HCEC 1CT (cell line): Measurements from ENCODE around the gene SHH.

Experiments
- DNase-seq: peaks from one replicate; pipeline ENCODE4 v3.0.0-alpha.2; 2017

SHH gene

DNA sequence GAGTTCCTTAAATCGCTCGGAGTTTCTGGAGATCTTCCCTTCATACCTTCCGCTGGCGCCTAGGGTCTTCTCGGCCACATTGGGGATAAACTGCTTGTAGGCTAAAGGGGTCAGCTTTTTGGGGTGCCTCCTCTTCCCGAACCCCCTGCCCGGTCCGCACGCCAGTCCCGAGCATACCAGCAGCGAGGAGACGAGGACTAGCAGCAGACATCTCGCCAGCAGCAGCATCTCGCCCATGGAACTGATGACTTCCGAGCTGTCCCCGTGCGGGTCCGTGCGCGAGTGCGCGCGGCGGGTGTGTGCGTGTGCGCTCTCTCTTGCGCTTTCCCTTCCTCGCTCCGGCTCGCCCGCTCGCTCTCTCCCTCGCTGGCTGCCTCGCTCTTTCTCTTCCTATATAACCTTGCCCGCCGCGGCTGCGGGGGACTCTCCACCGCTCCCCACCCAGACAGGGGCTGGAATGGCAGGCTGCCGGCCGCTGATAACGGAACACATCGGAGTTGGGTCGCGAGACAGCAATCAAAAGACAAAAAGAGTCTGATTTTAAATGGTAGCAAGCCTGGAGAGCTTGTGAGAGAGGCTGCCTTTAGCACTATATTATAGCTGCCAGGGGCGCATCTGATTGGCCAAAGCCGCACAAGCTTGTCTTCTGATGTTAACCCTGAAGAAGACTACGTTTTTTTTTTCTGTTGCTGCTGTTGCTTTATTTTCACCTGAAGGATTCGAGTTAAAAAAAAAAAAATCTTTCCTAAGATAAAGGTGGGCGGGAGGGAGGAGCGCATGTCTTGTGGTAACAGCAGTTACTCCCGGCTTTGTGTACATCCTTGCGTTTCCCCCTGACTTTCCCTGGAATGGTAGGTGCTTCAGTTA, at the start of gene SHH:
Gene SHH, minus strand, starts transcription at position 569 of the 867 bp plus-strand sequence. Its CDS starts 341 bp downstream, at position 228.
- no peak for DNase-seq

DNA sequence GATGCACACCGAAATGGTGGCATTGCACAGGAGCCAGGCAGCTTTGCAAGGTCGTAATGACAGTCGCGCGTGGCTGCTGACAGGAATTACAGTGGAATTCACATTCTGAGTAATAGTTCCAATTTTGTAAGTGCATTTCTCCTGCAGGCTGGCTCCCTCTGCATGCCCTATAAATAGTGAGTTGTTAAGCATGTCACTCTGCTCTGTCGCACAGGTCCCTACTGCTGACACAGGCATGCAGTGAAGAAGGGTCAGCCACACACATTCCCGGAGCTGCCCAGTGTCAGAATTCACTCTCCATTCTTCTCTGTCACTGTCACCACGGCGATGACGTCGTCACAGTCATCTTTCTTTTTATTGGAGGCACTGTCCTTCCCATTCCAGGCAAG, 49.2 kb upstream of the SHH start:
- no peak for DNase-seq

DNA sequence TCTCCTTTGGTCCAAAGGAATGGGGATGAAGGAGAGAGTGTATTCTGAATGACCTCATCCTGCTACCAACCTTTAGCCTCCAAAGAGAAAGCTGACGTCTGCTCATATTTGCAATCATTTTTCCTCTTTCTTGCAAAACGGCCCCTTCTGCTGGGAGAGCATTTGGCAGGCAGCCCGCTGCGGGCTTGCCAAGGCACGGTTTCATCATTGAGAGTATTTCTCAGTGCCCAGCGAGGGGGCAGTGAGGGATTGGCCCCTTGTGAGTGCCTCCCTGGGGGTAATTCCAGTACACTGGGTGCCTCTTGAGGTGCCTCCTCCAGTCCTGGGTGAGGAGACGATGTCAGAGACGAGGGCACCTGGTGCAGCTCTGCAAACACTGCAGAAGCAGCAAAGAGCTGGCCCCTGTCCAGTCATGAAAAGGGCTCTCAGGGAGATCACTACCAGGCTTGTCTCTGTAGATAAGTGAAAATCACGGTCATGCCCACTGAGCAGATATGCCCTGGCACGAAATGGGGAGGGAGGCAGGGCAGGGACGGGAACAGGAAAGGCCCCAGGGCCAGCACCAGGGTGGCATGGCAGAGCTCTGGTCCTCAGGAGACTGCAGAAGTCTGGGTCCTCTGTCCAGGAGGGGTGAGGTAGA, 48.7 kb upstream of the SHH start:
- no peak for DNase-seq

DNA sequence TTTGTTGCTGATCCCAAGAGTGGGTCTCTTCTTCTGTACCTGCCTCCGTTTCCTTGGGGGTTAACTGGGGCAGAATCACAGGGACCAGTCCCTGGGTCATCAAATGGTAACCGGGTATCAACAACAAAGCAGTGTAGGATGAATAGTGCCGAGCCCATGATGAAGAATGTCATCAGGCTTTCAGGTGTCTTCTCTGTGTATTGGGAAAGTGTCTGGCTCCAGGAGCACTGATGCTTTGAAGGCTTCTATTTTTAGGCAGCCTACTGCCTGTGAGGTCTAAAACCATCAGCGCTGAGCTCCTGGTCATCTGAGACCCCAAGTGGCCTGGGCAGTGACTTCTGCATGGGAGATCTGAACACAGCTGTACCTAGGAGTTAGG, 48.2 kb upstream of the SHH start:
- DNase-seq: no peak

DNA sequence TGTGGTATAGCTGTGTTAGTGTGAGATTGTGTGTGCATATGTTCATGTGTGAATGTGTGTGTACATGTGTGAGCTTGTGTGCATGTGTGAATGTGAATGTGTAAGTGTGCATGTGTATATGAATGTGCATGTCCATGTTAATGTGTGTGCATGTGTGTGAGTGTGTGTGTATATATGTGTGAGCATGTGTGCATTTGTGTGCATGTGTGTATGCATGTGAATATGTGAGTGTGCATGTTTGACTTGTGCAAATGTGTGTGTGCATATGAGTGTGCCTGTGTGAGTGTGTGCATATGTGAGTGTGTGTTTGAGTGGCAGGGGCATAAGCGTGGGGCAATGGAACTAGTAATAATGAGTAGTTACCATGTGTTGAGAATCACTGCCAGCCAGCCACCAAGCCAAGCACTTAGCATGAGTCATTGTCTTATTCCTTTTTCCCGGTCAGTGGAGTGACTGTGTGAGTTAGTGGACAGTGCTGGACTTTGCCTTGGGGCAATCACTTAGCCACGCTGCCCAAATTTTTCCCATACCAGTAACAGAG, 46.3 kb upstream of the SHH start:
- DNase-seq: no peak

DNA sequence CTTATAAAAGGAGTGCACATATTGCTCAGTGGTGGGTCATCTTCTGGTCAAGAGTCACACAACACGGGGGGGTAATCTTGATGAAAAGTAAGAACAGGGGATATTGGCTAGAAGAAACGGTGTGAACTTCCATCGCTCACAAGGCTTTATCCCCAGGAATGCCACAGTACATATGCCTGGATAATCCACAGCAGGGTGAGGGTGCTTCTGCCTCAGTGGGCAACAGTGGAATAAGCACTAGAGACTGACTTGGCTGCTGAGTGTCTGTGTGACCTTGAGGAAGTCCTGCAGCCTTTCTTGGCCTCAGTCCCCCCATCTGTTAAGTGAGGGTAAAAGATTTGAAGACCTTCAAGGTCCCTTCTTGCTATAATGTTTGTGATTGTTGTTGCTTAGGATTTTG, 44.9 kb upstream of the SHH start:
- DNase-seq: no peak

DNA sequence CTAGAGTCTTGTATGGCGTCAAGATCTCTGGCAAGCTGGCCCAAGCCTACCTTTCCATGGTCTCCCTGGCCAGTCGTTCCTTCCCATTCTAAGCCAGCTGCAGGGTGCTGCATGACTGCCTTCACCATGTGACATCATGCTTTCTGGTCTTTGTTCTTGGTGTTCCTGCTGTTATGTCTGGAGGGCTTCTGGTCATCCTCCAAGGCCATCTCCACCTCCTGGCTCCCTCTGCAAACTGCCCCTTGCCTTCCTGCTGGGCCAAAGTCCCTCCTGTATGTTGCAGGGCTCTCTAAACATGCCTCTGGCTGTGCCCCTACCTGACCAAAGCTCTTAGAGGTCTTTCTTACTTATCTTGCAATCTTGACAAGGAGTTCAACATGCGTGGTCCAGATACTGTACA, 44.4 kb upstream of the SHH start:
- DNase-seq: no peak

DNA sequence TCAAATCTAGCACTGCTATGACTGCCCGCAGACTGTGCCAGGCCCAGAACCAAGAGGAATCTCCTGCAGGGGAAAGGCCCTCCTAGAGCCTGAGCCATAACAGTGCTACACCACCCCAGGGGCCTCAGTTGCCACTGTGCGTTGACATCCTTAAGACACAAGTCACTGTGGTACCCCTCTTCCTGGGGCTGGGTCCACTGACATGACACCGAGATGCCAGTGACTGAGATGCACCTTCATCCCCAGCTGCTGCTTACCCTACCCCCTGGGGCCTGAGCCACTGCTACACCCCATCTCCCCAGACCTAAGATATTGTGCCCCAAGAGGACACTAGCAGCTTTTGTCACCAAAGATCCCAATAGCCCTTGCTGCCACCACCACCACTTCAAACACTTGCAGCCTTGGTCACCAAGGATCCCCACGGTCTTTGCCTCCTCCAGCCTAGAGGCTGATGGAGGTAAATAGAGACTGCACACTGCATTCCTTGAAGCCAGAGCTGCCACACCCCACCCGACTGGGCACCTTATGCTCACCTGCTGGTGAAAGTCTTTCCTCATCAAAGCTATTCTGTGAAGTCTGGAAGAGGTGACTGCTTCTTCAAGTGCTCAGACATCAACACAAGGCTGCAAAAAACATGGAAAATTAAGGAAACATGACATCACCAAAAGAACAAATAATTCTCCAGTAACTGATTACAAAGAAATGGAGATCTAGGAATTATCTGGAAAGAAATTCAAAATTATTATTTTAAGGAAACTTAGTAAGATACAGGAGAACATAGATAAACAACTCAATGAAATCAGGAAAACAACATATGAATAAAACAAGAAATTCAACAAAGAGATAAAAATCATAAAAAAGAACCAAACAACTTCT, 40.4 kb upstream of the SHH start:
- no peak for DNase-seq

DNA sequence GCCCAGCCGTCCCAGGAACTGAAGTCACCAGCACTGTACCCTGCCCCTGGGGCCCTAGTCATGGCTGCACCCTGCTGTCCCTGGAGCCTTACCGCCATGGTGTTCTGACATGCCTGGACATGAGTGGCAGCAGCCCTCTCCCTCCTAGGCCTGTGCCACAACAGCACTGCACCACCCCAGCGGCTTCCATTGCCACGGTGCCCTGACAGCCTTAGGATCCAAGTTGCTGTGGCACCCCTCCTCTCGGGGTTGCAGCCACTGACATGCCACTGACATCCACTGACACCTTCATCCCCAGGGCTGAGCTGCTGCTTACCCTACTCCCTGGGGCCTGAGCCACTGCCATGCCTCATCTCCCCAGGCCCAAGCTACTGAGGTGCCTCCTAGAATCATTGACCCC, 39.6 kb upstream of the SHH start:
- DNase-seq: no peak

DNA sequence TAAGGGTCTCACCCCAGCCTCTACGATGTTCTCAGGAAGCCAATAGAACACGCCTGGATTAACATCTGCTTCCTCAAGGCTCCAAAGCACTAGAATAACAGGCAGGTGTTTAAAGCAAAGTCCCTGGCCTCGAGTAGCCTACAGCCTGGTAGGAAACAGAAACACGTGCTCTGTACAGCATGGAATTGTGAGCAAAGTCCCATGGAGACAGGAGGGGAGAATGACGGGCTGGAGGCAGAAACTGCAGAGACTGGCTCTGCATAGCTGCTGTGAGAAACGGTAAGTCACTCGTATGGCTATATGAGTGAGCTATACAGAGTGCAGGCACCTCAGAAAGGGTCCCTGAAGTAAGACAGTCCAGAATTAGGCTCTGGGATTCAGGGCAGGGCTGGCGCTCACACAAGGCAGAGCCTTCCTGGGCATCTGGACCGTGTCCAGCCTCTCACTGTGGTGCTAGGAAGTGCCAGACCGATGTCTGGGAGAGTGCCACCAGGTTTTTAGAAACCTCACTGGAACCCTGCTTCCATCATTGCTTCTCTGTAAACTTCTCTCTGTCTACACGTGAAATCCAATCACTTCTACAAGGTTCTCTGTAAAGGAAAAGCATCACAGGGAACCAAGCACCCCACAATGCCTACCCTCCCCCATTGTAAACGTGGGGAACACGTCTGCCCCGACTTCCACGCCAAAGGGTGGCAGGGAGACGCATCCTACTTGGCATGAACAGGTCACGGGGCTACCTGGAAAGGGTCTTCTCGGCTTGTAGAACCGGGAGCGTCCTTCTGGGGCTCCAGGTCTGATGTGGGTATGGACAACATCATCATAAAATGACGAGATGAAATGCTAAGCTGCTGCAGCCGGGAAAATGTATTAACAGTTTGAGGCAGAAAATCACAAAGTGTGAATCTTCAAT, 38.8 kb upstream of the SHH start:
- DNase-seq: no peak

DNA sequence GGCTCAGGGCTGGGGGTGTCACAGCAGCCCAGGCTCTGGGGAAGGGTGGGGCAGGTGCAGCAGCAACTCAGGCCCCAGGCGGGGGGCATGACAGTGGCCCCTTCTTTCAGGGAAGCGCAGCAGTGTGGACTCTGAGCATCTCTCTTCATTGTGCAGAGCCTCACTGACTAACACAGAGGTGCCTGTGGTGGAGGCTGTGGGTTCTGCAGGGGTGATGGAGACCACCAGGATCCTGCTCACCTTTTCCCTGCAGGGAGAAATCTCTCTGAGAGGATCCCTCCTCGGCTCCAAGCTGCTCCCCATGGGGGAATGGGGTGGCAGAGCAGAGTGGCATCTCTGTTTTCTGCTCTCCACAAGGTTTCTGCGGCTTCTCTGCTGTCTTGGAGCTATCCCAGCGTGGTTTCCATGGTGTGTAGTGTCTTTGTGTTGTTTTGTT, 37.8 kb upstream of the SHH start:
- no peak for DNase-seq

DNA sequence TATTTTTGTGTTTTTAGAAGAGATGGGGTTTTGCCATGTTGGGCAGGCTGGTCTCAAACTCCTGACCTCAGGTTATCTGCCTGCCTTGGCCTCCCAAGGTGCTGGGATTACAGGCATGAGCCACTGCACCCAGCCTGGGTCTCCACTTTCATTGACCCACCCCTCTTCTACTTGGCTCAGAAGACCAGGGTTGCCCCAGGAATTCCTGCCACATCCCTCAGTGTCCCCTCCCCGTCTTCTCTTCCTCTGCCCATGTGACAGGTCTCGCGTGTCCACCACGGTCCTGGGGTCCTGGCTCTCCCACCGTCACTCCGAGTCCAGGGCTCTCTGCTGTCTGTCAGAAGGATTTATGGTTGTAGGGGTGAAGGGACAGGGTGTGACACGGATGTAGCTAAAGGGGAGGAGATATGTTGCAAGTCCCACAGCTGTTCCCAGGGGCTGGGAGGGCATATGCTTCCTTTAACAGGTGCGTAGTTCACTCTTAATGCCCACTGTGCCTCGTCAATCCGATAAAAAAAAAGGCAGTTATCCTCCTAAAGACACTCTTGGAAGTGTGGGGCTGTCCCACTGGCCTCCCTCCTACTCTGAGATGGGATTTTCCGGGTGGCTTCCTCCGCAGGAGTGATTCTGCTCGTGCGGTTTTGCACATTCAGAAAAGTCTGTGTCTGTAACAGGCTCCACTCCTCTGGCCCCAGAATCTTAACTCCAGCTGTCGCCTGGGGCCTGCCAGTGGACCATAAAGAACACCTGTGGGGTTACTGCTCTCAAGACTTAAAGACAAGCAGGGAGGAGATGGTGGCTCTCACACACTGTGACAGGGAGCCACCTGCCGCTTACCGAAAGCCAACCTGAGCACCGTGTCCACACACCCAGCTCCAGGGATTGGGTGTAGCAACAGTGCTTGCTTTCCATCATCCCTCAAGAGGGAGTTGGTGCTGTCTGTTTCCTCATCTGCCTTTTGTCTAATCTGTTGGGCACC, 36.7 kb upstream of the SHH start:
- DNase-seq: no peak

DNA sequence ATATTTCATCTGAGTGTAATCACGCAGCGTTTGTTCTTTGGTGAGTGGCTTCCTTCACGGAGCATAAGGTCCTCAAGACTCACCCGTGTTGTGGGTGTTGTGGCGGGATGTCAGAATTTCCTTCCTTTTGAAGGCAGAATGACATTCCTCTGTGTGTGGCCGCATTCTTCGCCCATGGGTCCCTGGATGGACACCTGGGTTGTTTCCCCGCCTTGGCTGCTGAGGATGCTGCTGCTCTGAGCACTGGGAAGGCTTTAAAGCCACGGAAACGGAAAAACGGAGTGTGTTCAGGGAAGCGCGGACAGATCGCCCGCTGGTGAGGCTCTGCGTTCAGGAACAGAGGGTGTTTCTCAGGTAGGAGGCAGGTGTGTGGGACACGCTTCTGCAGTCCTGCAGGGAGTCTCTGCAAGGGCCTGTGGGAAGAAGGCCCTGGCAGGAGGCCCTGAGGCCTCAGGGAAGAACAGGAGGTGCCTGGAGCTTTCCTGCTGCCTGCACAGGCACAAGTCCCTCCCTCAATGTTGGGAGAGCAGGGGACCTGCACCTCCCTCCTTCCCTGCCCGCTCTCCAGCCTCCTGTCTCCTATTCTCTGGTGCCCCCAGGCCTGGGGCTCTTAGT, 35.7 kb upstream of the SHH start:
- no peak for DNase-seq

DNA sequence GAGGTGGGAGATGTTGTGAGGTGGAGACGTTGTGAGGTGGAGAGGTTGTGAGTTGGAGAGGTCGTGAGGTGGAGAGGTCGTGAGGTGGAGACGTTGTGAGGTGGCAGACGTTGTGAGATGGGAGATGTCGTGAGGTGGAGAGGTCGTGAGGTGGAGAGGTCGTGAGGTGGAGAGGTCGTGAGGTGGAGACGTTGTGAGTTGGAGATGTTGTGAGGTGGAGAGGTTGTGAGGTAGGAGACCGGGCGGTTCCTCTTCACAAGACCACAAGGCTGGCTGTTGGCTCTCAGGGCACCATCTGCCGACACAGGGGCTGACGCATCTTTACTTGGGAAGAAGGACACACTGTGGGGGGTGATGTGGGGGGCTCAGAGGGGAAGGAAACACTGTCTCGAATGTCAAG, 34.7 kb upstream of the SHH start:
- DNase-seq: no peak

DNA sequence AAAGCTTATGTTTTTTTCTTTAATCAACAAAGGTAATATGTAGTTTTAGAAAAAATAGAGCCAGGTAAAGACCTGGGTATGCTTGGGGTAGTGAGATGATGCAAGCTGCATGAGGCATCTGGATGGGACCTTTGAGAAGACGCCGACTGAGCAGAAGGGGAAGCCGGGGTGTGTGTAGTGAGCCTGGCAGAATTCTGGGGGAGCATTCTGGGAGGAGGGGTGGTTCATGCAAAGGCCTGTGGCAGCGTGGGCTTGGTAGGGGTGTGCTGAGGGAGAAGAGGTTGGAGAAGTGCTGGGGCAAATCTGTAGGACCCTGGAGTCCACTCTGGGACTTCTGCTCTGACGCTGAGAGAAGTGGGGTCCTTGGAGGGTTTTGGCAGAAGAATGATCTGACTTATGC, 33.9 kb upstream of the SHH start:
- DNase-seq: no peak

DNA sequence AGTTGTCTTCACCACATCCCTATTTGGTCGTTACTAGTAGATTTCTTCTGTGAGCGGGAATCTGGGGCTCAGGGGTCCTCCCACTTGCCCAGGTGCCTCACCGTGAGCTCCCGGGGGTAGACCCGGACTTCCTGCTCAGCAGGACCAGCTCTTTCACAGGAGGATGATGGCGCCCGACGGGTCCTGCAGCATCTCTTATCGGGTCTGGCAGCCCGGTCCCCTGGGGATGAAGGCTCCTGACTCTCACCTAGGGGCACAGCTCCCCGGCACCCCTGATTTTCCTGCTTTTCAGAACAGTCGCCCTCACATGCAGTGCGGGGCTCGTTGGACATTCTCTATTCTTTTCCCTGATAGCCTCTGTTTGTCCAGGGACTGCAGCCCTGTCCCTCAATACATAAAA, 33.0 kb upstream of the SHH start:
- no peak for DNase-seq

DNA sequence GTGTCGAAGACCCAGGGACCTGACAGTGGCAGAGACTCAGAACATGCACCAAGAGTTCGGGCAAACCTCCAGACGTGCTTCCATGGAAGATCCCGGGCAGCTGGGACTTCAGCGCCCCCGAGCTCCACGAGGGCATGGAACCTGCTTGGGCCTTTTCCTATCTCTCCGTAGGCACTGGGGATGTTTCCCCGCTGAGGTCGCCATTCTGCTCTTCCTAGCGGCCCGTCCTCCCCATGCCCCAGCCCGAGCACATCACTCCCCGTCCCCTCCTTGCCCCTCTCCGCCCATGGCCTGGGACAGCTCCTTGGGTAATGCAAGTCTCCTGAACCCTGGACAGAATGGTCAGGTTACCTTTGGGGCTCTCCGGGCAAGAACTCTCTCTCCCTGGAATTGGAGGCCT, 32.3 kb upstream of the SHH start:
- DNase-seq: no peak

DNA sequence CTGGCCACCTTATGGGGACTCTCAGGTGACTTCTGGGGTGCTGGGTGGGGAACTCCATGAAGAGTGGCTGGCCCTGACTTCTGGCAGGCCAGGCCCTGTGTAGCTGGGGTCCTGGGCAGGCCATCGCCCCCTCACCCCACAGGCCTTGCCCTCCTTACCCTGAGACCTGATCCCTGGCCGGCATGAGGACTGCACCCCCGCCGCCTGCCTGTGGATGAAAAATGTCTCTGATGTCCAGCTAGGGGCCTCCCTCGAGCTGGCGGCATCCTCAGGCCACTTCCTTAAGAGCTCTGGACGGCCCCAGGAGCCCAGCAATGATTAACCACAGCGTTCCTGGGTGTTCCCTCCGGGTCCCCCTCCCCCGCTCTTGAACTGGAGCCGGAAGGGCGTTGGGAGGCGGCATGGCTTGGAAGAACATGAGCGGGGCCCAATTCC, 31.8 kb upstream of the SHH start:
- no peak for DNase-seq

DNA sequence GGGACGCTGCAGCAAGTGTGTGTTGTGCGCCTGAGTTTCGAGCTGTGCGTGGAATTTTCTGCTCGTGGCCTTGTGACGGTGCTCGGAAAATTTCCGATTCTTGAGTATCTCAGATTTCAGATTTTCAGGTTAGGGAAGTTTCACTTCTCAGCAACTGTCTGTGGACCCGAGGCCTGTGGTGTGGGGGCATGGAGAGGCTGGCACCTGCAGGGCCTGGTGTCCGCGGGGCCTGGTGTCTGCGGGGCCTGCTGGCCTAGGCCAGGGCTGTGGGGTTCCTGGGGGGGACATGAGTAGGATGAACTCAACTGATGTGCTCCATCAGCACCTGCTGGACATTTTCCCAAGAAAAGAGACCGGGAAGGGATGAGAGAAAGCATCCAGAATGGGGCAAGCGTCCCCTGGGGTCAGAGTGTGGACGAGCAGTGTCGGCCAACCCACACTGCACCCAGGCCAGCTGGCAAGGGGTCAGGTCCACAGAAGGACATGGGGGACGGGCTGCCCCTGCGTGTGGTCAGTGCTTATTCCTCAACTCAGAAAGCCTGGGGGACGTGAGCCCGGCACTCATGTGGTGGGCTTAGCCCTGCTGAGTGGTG, 31.3 kb upstream of the SHH start:
- DNase-seq: no peak
